ENCODE data around the gene CYB5R4.

CYB5R4 gene

GRCh38 chr6:83914953-83915352 is 55.5 kb downstream of the CYB5R4 start:
- Histone ChIP-seq H3F3A (ENCODE audit: low read depth) (no peaks in the 10 kb centered on the region), H3K9me2 (replicated peaks; ENCODE audit: low read depth, low read length) (no peaks in the 10 kb centered on the region), H3K36me3 (ENCODE audit: insufficient read depth, low read length) (peaks cover 17% of the 10 kb centered on the region; the same call in 1 of the 2 replicates), H3K9ac (ENCODE audit: low read depth, low read length, poor library complexity, severe bottlenecking) (no peak overlapping the region), H3K4me2 (ENCODE audit: low read depth, low read length, poor library complexity, severe bottlenecking) (no peak overlapping the region), H3K4me3 (ENCODE audit: low read length, poor library complexity, severe bottlenecking) (no peak overlapping the region), H3K4me1 (ENCODE audit: insufficient read depth, low read length, poor library complexity, severe bottlenecking) (peaks cover 4% of the 10 kb centered on the region), H4K20me1 (ENCODE audit: insufficient read depth, low read length, poor library complexity, severe bottlenecking) (no peaks in the 10 kb centered on the region), H3K79me2 (ENCODE audit: insufficient read depth, low read length) (no peaks in the 10 kb centered on the region), H2AFZ (ENCODE audit: low read length) (no peak overlapping the region), H3K9me3 (ENCODE audit: insufficient read depth, low read depth, low read length) (no peaks in the 10 kb centered on the region), H3K27me3 (ENCODE audit: insufficient read depth, low read length, poor library complexity, severe bottlenecking) (no peaks in the 10 kb centered on the region)
- TF ChIP-seq EZH2phosphoT487 (IDR thresholded peaks at IDR 0.05; ENCODE audit: borderline replicate concordance) (no peak), CTCF (conservative IDR thresholded peaks at IDR 0.05; ENCODE audit: low read length) (no peak)

- Histone ChIP-seq H3K9ac (ENCODE audit: low read depth, low read length, poor library complexity, severe bottlenecking) (no peak overlapping the region), H3K4me1 (ENCODE audit: insufficient read depth, low read length, poor library complexity, severe bottlenecking) (no peaks in the 10 kb centered on the region), H3K9me3 (ENCODE audit: insufficient read depth, low read depth, low read length) (no peaks in the 10 kb centered on the region), H3K36me3 (ENCODE audit: insufficient read depth, low read length) (peaks cover 13% of the 10 kb centered on the region; the same call in 1 of the 2 replicates), H2AFZ (ENCODE audit: low read length) (no peak overlapping the region), H3K4me3 (ENCODE audit: low read length, poor library complexity, severe bottlenecking) (no peak overlapping the region), H4K20me1 (ENCODE audit: insufficient read depth, low read length, poor library complexity, severe bottlenecking) (no peaks in the 10 kb centered on the region), H3K27me3 (ENCODE audit: insufficient read depth, low read length, poor library complexity, severe bottlenecking) (no peaks in the 10 kb centered on the region), H3K4me2 (ENCODE audit: low read depth, low read length, poor library complexity, severe bottlenecking) (no peak overlapping the region), H3K9me2 (replicated peaks; ENCODE audit: low read depth, low read length) (no peaks in the 10 kb centered on the region), H3F3A (ENCODE audit: low read depth) (no peaks in the 10 kb centered on the region), H3K79me2 (ENCODE audit: insufficient read depth, low read length) (no peaks in the 10 kb centered on the region)
- no peak for TF ChIP-seq EZH2phosphoT487 (IDR thresholded peaks at IDR 0.05; ENCODE audit: borderline replicate concordance)
These were observed 57.5 kb downstream of the CYB5R4 start for GRCh38 chr6:83917001-83917400.

- H3K9me3 ChIP-seq (ENCODE audit: insufficient read depth, low read depth, low read length) = no peaks in the 10 kb centered on the region
- no peaks in the 10 kb centered on the region for H3K4me1 ChIP-seq (ENCODE audit: insufficient read depth, low read length, poor library complexity, severe bottlenecking)
- H2AFZ ChIP-seq (ENCODE audit: low read length) = no peak overlapping the region
- no peaks in the 10 kb centered on the region for H3K79me2 ChIP-seq (ENCODE audit: insufficient read depth, low read length)
- no peaks in the 10 kb centered on the region for H4K20me1 ChIP-seq (ENCODE audit: insufficient read depth, low read length, poor library complexity, severe bottlenecking)
- H3K27me3 ChIP-seq (ENCODE audit: insufficient read depth, low read length, poor library complexity, severe bottlenecking) = no peaks in the 10 kb centered on the region
- no peak overlapping the region for H3K4me3 ChIP-seq (ENCODE audit: low read length, poor library complexity, severe bottlenecking)
- no peak overlapping the region for H3K4me2 ChIP-seq (ENCODE audit: low read depth, low read length, poor library complexity, severe bottlenecking)
- TF ChIP-seq EZH2phosphoT487 (IDR thresholded peaks at IDR 0.05; ENCODE audit: borderline replicate concordance) = no peak
- TF ChIP-seq CTCF (conservative IDR thresholded peaks at IDR 0.05; ENCODE audit: low read length) = no peak
- no peaks in the 10 kb centered on the region for H3F3A ChIP-seq (ENCODE audit: low read depth)
- peaks cover 15% of the 10 kb centered on the region; the same call in 1 of the 2 replicates for H3K36me3 ChIP-seq (ENCODE audit: insufficient read depth, low read length)
- no peak overlapping the region for H3K9ac ChIP-seq (ENCODE audit: low read depth, low read length, poor library complexity, severe bottlenecking)
- no peaks in the 10 kb centered on the region for H3K9me2 ChIP-seq (replicated peaks; ENCODE audit: low read depth, low read length)
These were observed 60.5 kb downstream of the CYB5R4 start for GRCh38 chr6:83920017-83920416.

- no peak overlapping the region for H3K4me3 ChIP-seq (ENCODE audit: low read length, poor library complexity, severe bottlenecking)
These were observed 61.8 kb downstream of the CYB5R4 start for GRCh38 chr6:83921315-83921714.

More at GRCh38 chr6:83921315-83921714, 61.8 kb downstream of the CYB5R4 start:
- Histone ChIP-seq H3K9ac (ENCODE audit: low read depth, low read length, poor library complexity, severe bottlenecking) (no peak overlapping the region), H3K9me2 (replicated peaks; ENCODE audit: low read depth, low read length) (no peaks in the 10 kb centered on the region), H3F3A (ENCODE audit: low read depth) (no peaks in the 10 kb centered on the region), H4K20me1 (ENCODE audit: insufficient read depth, low read length, poor library complexity, severe bottlenecking) (no peaks in the 10 kb centered on the region), H3K36me3 (ENCODE audit: insufficient read depth, low read length) (peaks cover 24% of the 10 kb centered on the region; the same call in 1 of the 2 replicates), H3K9me3 (ENCODE audit: insufficient read depth, low read depth, low read length) (no peaks in the 10 kb centered on the region), H3K4me2 (ENCODE audit: low read depth, low read length, poor library complexity, severe bottlenecking) (no peak overlapping the region), H3K79me2 (ENCODE audit: insufficient read depth, low read length) (no peaks in the 10 kb centered on the region), H3K27me3 (ENCODE audit: insufficient read depth, low read length, poor library complexity, severe bottlenecking) (no peaks in the 10 kb centered on the region), H2AFZ (ENCODE audit: low read length) (no peak overlapping the region), H3K4me1 (ENCODE audit: insufficient read depth, low read length, poor library complexity, severe bottlenecking) (no peaks in the 10 kb centered on the region)
- no peak for TF ChIP-seq EZH2phosphoT487 (IDR thresholded peaks at IDR 0.05; ENCODE audit: borderline replicate concordance)
- TF ChIP-seq CTCF (conservative IDR thresholded peaks at IDR 0.05; ENCODE audit: low read length) = no peak
